Body of pancreas (tissue), 4 donors: Measurements from ENCODE around the gene FMO1.

Source experiments
- CTCF ChIP-seq, 7 experiments: fragments of 450-650 bp in 4 of 7; fragments of 200-600 bp in 3 of 7; sonication (generic) in 3 of 7; IDR thresholded peaks; one replicate each; pipeline ENCODE4 v1.5.1; 2016 to 2019; ENCODE audit warnings: antibody characterized with exemption in 7 of 7
- POLR2A ChIP-seq, 3 donors: fragments of 450-650 bp; IDR thresholded peaks; one replicate each; pipeline ENCODE4 v1.6.1; 2016; ENCODE audit warnings: antibody characterized with exemption in 3 of 3, mild to moderate bottlenecking in 2 of 3

- no peak for TF ChIP-seq CTCF (IDR thresholded peaks at IDR 0.05)
- TF ChIP-seq POLR2A (IDR thresholded peaks at IDR 0.05) = no peak
Measured at GRCh38 chr1:171280599-171280998, 32.3 kb downstream of the FMO1 start.
